ENCODE data around the gene VGLL3.

The VGLL3 gene

GRCh38 chr3:86996261-86996955 lies 5.5 kb upstream of the VGLL3 start:
- TF ChIP-seq CTCF (IDR thresholded peaks at IDR 0.05; ENCODE audit: low read depth, low read length), result no peak
- no peak overlapping the region for H3K4me3 ChIP-seq (ENCODE audit: low read depth, low read length)

DNA sequence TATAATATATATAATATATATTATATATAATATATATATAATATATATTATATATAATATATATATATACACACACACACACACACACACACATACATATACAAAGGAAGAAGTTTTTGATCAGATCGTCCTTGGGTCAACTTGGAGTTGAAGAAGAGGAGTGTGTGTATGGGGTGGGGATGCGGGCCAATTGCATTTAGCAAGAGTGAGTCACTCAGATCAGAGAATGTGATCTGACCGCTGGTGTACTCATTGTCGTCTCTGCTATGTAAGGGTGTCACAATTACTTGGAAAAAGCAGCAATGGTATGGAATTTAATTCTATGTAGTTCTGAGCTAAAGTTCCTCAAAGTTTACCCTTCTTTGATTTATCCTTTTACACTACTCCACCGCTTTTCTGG lies 4.6 kb upstream of the VGLL3 start:
- no peak overlapping the region for H3K4me3 ChIP-seq (ENCODE audit: low read depth, low read length)
- TF ChIP-seq CTCF (IDR thresholded peaks at IDR 0.05; ENCODE audit: low read depth, low read length), result no peak

DNA sequence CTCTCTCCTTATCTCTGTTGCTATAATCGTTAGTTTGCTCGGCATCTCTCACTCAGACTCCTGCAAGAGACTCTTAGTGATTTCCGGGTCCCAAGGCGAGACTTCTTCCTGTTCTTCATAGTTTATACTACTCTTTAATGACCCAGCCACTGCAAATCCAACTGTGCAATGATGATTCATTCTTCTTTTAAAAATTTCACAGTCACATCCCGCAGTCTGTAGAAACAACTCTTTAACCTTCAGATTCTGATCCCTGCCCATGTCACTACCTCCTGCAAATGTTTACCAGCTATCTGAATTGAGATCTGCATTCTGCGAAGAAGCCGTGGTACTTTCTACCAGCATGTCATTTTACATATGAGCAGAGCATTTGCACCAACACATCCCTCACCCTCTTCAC lies 2.8 kb upstream of the VGLL3 start:
- TF ChIP-seq CTCF (IDR thresholded peaks at IDR 0.05; ENCODE audit: low read depth, low read length), result no peak
- peak overlapping the region; percentile 35 for H3K4me3 ChIP-seq (ENCODE audit: low read depth, low read length)

GRCh38 chr3:86991840-86992435 lies 989 bp upstream of the VGLL3 start:
- TF ChIP-seq CTCF (IDR thresholded peaks at IDR 0.05; ENCODE audit: low read depth, low read length), result no peak
- H3K4me3 ChIP-seq (ENCODE audit: low read depth, low read length), result peak overlapping the region; percentile 92

GRCh38 chr3:86991482-86991815 lies 500 bp upstream of the VGLL3 start:
- peak overlapping the region; percentile 92 for H3K4me3 ChIP-seq (ENCODE audit: low read depth, low read length)
- no peak for TF ChIP-seq CTCF (IDR thresholded peaks at IDR 0.05; ENCODE audit: low read depth, low read length)

DNA sequence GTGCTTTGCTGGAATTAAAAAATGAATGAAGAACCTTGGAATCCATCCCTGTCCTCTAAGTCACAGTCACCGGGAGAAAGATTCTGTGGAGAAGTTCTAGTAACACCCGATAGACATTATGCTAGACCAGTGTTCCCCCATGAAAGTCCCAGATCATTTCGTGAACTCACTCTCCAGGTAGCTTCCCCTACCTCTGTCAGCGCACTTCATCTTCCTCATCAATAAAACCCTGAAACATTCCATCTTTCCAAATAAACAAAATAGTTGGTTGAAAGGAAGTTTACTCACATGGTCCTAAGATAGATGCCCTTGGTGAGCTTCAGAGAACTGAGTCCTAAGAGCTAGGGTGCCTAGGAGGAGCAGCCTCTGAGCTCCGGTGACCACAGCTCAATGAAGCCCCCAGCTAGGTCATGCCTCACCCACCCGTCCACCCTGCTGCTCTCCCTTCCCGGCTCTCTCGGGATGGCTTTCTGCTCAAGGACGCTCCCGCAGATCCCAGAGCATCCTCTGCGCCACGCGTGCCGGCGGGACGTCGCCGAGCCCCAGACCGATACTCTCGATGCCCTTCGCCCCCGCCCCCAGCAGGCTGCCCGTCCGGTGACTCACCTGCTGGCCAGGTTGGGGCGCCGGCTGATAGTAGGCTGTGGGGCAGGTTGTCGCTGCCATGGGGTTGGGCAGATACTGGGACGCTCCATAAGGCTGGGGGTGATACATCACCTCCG lies 776 bp downstream of the VGLL3 start:
- TF ChIP-seq CTCF (IDR thresholded peaks at IDR 0.05; ENCODE audit: low read depth, low read length), result no peak
- peak overlapping the region; percentile 92 for H3K4me3 ChIP-seq (ENCODE audit: low read depth, low read length)

- peak overlapping the region; percentile 92 for H3K4me3 ChIP-seq (ENCODE audit: low read depth, low read length)
- no peak for TF ChIP-seq CTCF (IDR thresholded peaks at IDR 0.05; ENCODE audit: low read depth, low read length)
These were observed 1.3 kb downstream of the VGLL3 start for GRCh38 chr3:86989611-86990010.
